Lower leg skin (tissue), 4 donors: ENCODE data around the gene MSH3. TPM values are rescaled to one million over a fixed set of nuclear protein-coding genes. Genes with fewer than 3 reads are reported as not detected.
"Not testable (repeated sequence)": the region's sequence is repeated elsewhere in the genome, so short reads cannot be mapped to it uniquely, and the experiment has no call there.

Source experiments
- DNase-seq, 2 donors: peaks; one replicate each; pipeline ENCODE4 v3.0.0-alpha.2; 2019; ENCODE audit warnings: low spot score in 2 of 2
- H3K4me3 ChIP-seq: fragments of 200-600 bp; sonication (generic); 2 replicates; pipeline ENCODE4 v1.5.1; 2017; ENCODE audit warnings: mild to moderate bottlenecking, low read depth; ENCODE audit not compliant: poor library complexity, severe bottlenecking
- CTCF ChIP-seq, 3 donors: fragments of 450-650 bp; IDR thresholded peaks; one replicate each; pipeline ENCODE4 v1.5.1; 2016; ENCODE audit warnings: antibody characterized with exemption in 3 of 3, mild to moderate bottlenecking in 3 of 3, moderate library complexity in 2 of 3
- POLR2A ChIP-seq, 2 donors: fragments of 450-650 bp; IDR thresholded peaks; one replicate each; pipeline ENCODE4 v1.6.1; 2016 to 2017; ENCODE audit warnings: antibody characterized with exemption in 2 of 2, mild to moderate bottlenecking in 1 of 2, moderate library complexity in 1 of 2
- WGBS, 2 donors: methylation state at CpG; one replicate each; pipeline ENCODE4 v1.1.5; 2018; 5-methylcytosine and 5-hydroxymethylcytosine counted together
- intact Hi-C: fragments of 100-400 bp; cut with DNase I; formaldehyde crosslinking; loops from one replicate; pipeline ENCODE4 v1.15.0; 2023; ENCODE audit warnings: low total_unique reads
- total RNA-seq, 4 donors: library from RNA; depleted of rRNA; stranded (reverse); fragments of >200 nt; gene quantifications; one replicate each; pipeline ENCODE4 v1.1.0, GENCODE V29; 2016

MSH3 gene
- total RNA-seq, 4 donors from 2014 or later: 8.4 to 17.1 (median 11.4) TPM

GRCh38 chr5:80739057-80739456 lies 84.6 kb downstream of the MSH3 start:
- TF ChIP-seq CTCF (IDR thresholded peaks at IDR 0.05): no peak
- TF ChIP-seq POLR2A (IDR thresholded peaks at IDR 0.05): no peak
- WGBS, 2 donors: 93 to 95% methylated on average over 4 of the region's 4 CpGs
- intact Hi-C loops: no loop called here

GRCh38 chr5:80739496-80739895 lies 85.0 kb downstream of the MSH3 start:
- no peak for DNase-seq
- intact Hi-C loops: no loop called here
- TF ChIP-seq POLR2A (IDR thresholded peaks at IDR 0.05): no peak
- TF ChIP-seq CTCF (IDR thresholded peaks at IDR 0.05): no peak
- no peak overlapping the region for H3K4me3 ChIP-seq
- 81 to 83% methylated on average over 4 of the region's 4 CpGs for WGBS, 2 donors

More at GRCh38 chr5:80739057-80739456, 84.6 kb downstream of the MSH3 start:
- H3K4me3 ChIP-seq: no peak overlapping the region
- DNase-seq: no peak

- H3K4me3 ChIP-seq: no peak overlapping the region
- 87 to 90% methylated on average over 2 of the region's 2 CpGs for WGBS, 2 donors
- intact Hi-C loops: no loop called here
- DNase-seq: no peak
- TF ChIP-seq CTCF (IDR thresholded peaks at IDR 0.05) (no peak), POLR2A (IDR thresholded peaks at IDR 0.05) (no peak)
Observed at GRCh38 chr5:80739898-80740297, 85.4 kb downstream of the MSH3 start.

- DNase-seq, intact Hi-C loops, H3K4me3 ChIP-seq: not testable (repeated sequence)
- WGBS, 2 donors: 96 to 99% methylated on average over 12 of the region's 12 CpGs
Observed at GRCh38 chr5:80740488-80740887, 86.0 kb downstream of the MSH3 start.

- intact Hi-C loops: no loop called here
Observed at GRCh38 chr5:80740999-80741398, 86.5 kb downstream of the MSH3 start.

GRCh38 chr5:80744149-80744548 lies 89.7 kb downstream of the MSH3 start:
- TF ChIP-seq CTCF (IDR thresholded peaks at IDR 0.05) (no peak), POLR2A (IDR thresholded peaks at IDR 0.05) (no peak)
- intact Hi-C loops: no loop called here
- WGBS, 2 donors: 95 to 97% methylated on average over 2 of the region's 2 CpGs
- no peak overlapping the region for H3K4me3 ChIP-seq
- no peak for DNase-seq

More at GRCh38 chr5:80740999-80741398, 86.5 kb downstream of the MSH3 start:
- no peak for DNase-seq
- 84 to 86% methylated on average over 1 of the region's 1 CpG for WGBS, 2 donors
- no peak overlapping the region for H3K4me3 ChIP-seq
- no peak for TF ChIP-seq CTCF (IDR thresholded peaks at IDR 0.05)
- TF ChIP-seq POLR2A (IDR thresholded peaks at IDR 0.05): no peak
